Liver (tissue), 3 donors: ENCODE measurements around the gene ANTXR2.

ENCODE experiments used
- EGR1 ChIP-seq, 2 donors: IDR thresholded peaks; 2 replicates each; pipeline ENCODE4 v1.6.1; 2016 to 2018; ENCODE audit warnings: antibody characterized with exemption in 2 of 2, low read depth in 2 of 2
- RAD21 ChIP-seq, 2 donors: IDR thresholded peaks; 2 replicates each; pipeline ENCODE4 v1.6.1; 2016; ENCODE audit warnings: antibody characterized with exemption in 2 of 2, mild to moderate bottlenecking in 2 of 2
- SP1 ChIP-seq: IDR thresholded peaks from 2 replicates; pipeline ENCODE4 v1.6.1; 2018; ENCODE audit warnings: antibody characterized with exemption, mild to moderate bottlenecking
- TAF1 ChIP-seq: conservative IDR thresholded peaks from 2 replicates; pipeline ENCODE4 v1.6.1; 2016; ENCODE audit warnings: antibody characterized with exemption, mild to moderate bottlenecking
- YY1 ChIP-seq: IDR thresholded peaks from 2 replicates; pipeline ENCODE4 v1.6.1; 2016; ENCODE audit warnings: antibody characterized with exemption, mild to moderate bottlenecking
- TF ChIP-seq, protein P1 (sequence below): IDR thresholded peaks from 2 replicates; pipeline ENCODE4 v1.6.1; 2016; ENCODE audit warnings: antibody characterized with exemption, mild to moderate bottlenecking
- TF ChIP-seq, protein P2 (sequence below): fragments of 150-350 bp; IDR thresholded peaks from 2 replicates; pipeline ENCODE4 v1.5.1; 2017; ENCODE audit warnings: improper control_type of control experiment, low read depth, low read length; ENCODE audit not compliant: missing input control
- TF ChIP-seq, protein P3 (sequence below): IDR thresholded peaks from 2 replicates; pipeline ENCODE4 v1.6.1; 2016; ENCODE audit warnings: antibody characterized with exemption
- TF ChIP-seq, protein P4 (sequence below): IDR thresholded peaks from 2 replicates; pipeline ENCODE4 v1.6.1; 2016; ENCODE audit warnings: antibody characterized with exemption
- donor health status: healthy.
- donor health status: healthy.

DNA sequence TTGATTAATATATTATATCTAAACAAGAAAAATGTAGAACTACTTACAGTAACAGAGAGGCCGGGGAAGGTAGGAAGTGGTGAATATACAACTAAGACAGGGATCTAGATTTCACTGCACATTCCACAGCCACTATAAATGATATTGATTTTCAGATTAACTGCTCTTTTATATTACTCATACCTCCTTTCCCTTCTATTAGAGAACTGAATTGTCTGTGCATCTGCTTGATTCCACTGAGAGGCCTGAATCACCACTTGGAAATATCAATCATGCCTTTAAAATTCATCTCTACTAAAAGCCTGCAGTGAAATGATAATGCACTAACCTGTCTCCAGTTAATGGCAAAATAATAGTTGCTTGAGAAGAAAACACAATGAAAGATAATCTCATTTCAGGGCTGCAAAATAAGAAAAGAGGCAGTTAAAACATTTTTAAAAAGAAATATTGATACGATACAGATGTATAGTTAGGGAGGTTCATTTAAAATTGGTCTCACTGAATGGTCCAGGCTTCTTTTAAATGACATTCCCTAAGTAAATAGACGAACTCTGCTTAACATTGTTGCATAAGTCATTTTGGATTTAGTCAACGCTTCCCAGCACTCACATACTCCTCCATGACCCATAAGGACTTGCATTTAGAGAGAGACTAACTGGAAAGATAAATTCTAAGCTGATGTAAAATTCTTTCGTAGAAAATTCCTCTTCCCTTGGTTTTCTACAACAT is 3.8 kb downstream of the ANTXR2 start:
- TF ChIP-seq, protein P1, sequence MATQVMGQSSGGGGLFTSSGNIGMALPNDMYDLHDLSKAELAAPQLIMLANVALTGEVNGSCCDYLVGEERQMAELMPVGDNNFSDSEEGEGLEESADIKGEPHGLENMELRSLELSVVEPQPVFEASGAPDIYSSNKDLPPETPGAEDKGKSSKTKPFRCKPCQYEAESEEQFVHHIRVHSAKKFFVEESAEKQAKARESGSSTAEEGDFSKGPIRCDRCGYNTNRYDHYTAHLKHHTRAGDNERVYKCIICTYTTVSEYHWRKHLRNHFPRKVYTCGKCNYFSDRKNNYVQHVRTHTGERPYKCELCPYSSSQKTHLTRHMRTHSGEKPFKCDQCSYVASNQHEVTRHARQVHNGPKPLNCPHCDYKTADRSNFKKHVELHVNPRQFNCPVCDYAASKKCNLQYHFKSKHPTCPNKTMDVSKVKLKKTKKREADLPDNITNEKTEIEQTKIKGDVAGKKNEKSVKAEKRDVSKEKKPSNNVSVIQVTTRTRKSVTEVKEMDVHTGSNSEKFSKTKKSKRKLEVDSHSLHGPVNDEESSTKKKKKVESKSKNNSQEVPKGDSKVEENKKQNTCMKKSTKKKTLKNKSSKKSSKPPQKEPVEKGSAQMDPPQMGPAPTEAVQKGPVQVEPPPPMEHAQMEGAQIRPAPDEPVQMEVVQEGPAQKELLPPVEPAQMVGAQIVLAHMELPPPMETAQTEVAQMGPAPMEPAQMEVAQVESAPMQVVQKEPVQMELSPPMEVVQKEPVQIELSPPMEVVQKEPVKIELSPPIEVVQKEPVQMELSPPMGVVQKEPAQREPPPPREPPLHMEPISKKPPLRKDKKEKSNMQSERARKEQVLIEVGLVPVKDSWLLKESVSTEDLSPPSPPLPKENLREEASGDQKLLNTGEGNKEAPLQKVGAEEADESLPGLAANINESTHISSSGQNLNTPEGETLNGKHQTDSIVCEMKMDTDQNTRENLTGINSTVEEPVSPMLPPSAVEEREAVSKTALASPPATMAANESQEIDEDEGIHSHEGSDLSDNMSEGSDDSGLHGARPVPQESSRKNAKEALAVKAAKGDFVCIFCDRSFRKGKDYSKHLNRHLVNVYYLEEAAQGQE = no peak
- TF ChIP-seq, protein P2, sequence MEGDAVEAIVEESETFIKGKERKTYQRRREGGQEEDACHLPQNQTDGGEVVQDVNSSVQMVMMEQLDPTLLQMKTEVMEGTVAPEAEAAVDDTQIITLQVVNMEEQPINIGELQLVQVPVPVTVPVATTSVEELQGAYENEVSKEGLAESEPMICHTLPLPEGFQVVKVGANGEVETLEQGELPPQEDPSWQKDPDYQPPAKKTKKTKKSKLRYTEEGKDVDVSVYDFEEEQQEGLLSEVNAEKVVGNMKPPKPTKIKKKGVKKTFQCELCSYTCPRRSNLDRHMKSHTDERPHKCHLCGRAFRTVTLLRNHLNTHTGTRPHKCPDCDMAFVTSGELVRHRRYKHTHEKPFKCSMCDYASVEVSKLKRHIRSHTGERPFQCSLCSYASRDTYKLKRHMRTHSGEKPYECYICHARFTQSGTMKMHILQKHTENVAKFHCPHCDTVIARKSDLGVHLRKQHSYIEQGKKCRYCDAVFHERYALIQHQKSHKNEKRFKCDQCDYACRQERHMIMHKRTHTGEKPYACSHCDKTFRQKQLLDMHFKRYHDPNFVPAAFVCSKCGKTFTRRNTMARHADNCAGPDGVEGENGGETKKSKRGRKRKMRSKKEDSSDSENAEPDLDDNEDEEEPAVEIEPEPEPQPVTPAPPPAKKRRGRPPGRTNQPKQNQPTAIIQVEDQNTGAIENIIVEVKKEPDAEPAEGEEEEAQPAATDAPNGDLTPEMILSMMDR = no peak
- TF ChIP-seq EGR1 (IDR thresholded peaks at IDR 0.05; ENCODE audit: low read depth in 2 of 2) = no peak
- TF ChIP-seq, protein P3, sequence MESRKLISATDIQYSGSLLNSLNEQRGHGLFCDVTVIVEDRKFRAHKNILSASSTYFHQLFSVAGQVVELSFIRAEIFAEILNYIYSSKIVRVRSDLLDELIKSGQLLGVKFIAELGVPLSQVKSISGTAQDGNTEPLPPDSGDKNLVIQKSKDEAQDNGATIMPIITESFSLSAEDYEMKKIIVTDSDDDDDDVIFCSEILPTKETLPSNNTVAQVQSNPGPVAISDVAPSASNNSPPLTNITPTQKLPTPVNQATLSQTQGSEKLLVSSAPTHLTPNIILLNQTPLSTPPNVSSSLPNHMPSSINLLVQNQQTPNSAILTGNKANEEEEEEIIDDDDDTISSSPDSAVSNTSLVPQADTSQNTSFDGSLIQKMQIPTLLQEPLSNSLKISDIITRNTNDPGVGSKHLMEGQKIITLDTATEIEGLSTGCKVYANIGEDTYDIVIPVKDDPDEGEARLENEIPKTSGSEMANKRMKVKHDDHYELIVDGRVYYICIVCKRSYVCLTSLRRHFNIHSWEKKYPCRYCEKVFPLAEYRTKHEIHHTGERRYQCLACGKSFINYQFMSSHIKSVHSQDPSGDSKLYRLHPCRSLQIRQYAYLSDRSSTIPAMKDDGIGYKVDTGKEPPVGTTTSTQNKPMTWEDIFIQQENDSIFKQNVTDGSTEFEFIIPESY = no peak
- TF ChIP-seq SP1 = no peak
- no peak for TF ChIP-seq RAD21 (IDR thresholded peaks at IDR 0.05)
- TF ChIP-seq TAF1 = no peak
- TF ChIP-seq YY1 = peak; percentile 63
- TF ChIP-seq, protein P4, sequence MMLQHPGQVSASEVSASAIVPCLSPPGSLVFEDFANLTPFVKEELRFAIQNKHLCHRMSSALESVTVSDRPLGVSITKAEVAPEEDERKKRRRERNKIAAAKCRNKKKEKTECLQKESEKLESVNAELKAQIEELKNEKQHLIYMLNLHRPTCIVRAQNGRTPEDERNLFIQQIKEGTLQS = no peak
